ENCODE results near the gene KPRP.

DNA sequence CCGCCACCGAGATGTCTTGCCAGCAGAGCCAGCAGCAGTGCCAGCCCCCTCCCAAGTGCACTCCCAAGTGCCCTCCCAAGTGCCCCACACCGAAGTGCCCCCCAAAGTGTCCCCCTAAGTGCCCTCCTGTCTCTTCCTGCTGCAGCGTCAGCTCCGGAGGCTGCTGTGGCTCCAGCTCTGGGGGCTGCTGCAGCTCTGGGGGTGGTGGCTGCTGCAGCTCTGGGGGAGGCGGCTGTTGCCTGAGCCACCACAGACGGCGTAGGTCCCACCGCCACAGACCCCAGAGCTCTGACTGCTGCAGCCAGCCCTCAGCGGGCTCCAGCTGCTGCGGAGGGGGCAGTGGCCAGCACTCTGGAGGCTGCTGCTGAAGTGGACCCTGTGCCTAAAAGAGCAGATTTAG, 18.5 kb downstream of the KPRP start:
- TF ChIP-seq, protein P1, sequence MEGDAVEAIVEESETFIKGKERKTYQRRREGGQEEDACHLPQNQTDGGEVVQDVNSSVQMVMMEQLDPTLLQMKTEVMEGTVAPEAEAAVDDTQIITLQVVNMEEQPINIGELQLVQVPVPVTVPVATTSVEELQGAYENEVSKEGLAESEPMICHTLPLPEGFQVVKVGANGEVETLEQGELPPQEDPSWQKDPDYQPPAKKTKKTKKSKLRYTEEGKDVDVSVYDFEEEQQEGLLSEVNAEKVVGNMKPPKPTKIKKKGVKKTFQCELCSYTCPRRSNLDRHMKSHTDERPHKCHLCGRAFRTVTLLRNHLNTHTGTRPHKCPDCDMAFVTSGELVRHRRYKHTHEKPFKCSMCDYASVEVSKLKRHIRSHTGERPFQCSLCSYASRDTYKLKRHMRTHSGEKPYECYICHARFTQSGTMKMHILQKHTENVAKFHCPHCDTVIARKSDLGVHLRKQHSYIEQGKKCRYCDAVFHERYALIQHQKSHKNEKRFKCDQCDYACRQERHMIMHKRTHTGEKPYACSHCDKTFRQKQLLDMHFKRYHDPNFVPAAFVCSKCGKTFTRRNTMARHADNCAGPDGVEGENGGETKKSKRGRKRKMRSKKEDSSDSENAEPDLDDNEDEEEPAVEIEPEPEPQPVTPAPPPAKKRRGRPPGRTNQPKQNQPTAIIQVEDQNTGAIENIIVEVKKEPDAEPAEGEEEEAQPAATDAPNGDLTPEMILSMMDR (IDR thresholded peaks at IDR 0.05): no peak
- TF ChIP-seq POLR2A (IDR thresholded peaks at IDR 0.05): no peak
- TF ChIP-seq POLR2AphosphoS5 (IDR thresholded peaks at IDR 0.05): no peak

Measured in stomach (tissue), 4 donors.